GM18502 (cell line): ENCODE results near the gene CACNA2D4.

Experiments used
- ATAC-seq: cut with Tn5 transposase; IDR thresholded peaks from one replicate; pipeline ENCODE4 v1.9.1; 2021; ENCODE audit warnings: mild to moderate bottlenecking; ENCODE audit not compliant: unreplicated experiment, poor library complexity

Gene CACNA2D4

GRCh38 chr12:1795221-1795784, 123.1 kb downstream of the CACNA2D4 start:
- ATAC-seq: no peak

- no peak for ATAC-seq
Observed at GRCh38 chr12:1794440-1795090, 123.9 kb downstream of the CACNA2D4 start.

GRCh38 chr12:1793426-1794210, 124.8 kb downstream of the CACNA2D4 start:
- no peak for ATAC-seq

GRCh38 chr12:1792406-1792805, 126.0 kb downstream of the CACNA2D4 start:
- ATAC-seq: no peak

- no peak for ATAC-seq
Observed at GRCh38 chr12:1791104-1791841, 127.2 kb downstream of the CACNA2D4 start.

GRCh38 chr12:1790444-1790843, 128.0 kb downstream of the CACNA2D4 start:
- ATAC-seq: no peak

- ATAC-seq: no peak
Observed at GRCh38 chr12:1787714-1788113, 130.7 kb downstream of the CACNA2D4 start.

- no peak for ATAC-seq
Observed at GRCh38 chr12:1782215-1782614, 136.2 kb downstream of the CACNA2D4 start.

- ATAC-seq: no peak
Observed at GRCh38 chr12:1781772-1782171, 136.7 kb downstream of the CACNA2D4 start.

GRCh38 chr12:1779783-1780182, 138.7 kb downstream of the CACNA2D4 start:
- ATAC-seq: no peak

GRCh38 chr12:1778911-1779310, 139.5 kb downstream of the CACNA2D4 start:
- ATAC-seq: no peak

- ATAC-seq: no peak
Observed at GRCh38 chr12:1777798-1778197, 140.7 kb downstream of the CACNA2D4 start.

GRCh38 chr12:1776170-1776921, 142.1 kb downstream of the CACNA2D4 start:
- ATAC-seq: no peak

- no peak for ATAC-seq
Observed at GRCh38 chr12:1773937-1774655, 144.4 kb downstream of the CACNA2D4 start.

- no peak for ATAC-seq
Observed at GRCh38 chr12:1769809-1770494, 148.5 kb downstream of the CACNA2D4 start.

- ATAC-seq: no peak
Observed at GRCh38 chr12:1768615-1769014, 149.8 kb downstream of the CACNA2D4 start.

GRCh38 chr12:1767407-1768090, 150.9 kb downstream of the CACNA2D4 start:
- no peak for ATAC-seq

- ATAC-seq: no peak
Observed at GRCh38 chr12:1766110-1766509, 152.3 kb downstream of the CACNA2D4 start.
